Endometrial microvascular endothelial cells (primary cell): Measurements from ENCODE around the gene DAAM1. TPM values are rescaled to one million over a fixed set of nuclear protein-coding genes. Genes with fewer than 3 reads are reported as not detected.

Experiments used
- in situ Hi-C: cut with HindIII; loops from 2 replicates; pipeline ENCODE4 v1.10.0; 2017; ENCODE audit warnings: low sequenced_read_pairs, low pct_unique_long_range_greater_than_20kb; ENCODE audit errors: inconsistent ontology term
- total RNA-seq: library from RNA; depleted of rRNA; stranded (reverse); fragments of >200 nt; gene quantifications from one replicate; pipeline ENCODE4 v1.2.3, GENCODE V29; 2015; ENCODE audit errors: inconsistent ontology term

DAAM1 gene
- total RNA-seq, 1 donor from 2014 or later, result 16.2 TPM

DNA sequence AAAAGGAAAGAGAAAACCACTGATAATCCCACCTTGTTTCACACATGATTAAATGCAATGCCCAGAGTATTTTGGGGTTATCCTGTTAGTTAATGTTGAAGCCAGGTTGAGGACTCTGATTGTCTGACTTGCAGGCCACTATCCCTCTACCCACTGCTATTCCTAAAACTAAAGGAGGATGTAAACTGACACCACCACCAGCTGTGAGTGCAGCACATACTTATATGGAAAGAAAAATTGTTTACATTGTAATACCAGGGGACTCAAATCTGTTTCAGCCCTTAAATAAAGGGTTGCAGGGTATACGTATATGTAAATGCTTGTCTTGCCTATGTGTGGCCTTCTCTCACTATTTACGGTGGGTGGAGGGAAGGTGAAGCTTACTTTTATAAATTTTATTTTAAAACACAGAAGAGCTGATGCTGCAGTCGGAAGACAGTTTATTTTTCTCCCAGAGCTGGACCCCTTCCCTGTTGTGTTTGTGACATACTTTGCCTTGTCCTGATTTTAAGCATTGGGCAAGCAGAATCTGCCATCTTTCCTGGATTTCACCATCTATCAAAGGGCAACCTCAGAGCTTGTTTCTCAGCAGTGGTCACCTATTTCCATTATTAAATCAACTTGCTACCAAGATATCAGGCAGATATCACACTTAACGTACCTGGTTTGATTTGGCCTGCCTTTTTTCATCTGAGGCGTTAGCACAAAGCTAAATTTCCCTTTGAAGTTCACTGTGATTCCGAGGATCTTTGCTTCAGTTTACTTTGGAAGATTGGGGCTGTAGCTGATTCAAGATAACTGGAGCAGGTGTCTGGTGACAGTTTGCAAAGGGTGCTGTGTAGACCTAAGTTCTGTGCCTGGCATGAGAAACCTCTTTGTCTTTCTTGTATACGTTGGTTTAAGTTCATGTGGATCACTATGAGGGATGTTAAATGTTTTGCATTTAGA is 25.2 kb downstream of the DAAM1 start:
- in situ Hi-C loops, result no loop called here

DNA sequence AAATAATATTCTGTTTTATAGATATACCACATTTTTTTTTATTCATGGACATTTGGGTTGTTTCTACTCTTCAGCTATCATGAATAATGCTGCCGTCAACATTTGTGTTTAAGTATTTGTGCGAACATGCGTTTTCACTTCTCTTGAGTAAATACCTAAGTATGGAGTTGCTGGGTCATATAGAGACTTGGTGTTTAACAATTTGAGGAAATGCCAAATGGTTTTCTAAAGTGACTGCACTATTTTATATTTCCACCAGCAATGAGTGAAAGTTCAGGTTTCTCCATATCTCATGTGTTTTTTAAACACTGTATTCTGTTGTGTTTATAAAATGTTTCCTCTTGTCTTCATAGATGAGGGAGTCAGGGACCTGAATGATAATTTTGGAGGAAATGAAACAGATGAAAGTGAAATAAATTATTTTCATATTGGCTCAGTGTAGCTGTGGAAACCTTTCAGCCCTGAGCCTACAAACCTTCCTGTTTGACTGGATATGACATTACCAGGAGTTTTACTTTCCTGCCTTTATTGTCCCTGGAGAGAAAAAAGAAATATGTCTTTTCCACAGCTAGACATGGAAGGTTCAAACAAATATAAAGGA is 26.3 kb downstream of the DAAM1 start:
- in situ Hi-C loops, result no loop called here

DNA sequence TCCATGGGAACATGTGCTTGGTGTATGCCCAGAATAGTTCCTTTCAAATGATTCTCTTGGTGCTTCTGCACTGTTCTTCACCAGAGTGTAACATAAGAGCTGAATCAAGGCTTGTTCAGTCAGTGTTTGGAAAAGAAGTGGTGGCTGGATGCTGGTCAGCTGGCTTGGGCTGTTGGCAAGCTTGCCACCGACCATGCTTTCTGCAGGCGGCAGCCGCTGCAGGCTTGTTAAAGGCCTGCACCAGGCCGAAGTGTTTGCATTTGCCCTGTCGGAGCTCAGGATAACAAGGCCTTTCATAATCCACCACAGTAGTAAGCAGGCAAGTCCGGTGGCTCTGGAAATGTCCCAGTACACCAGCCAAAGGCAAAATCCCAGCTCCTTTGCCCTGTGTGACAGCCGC is 26.9 kb downstream of the DAAM1 start:
- in situ Hi-C loops, result no loop called here

DNA sequence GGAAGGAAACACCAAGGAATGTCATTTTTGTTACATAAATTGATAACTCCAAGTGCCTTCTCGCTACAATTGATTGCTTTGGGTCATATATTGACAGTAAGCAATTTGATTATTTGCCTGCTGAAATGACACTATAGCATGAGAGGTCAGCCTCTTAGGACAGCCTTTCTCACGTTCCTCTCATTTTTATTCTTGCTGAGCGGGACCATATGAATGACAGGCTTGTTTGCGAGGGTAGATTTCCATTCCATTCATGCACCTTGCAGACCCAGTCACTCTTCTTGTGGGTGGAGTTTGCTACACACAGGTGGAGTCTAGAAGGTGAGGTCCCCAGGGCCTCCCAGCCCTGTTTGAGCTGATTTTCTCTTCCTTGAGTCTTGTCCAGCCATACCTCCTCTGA is 27.3 kb downstream of the DAAM1 start:
- in situ Hi-C loops, result no loop called here

DNA sequence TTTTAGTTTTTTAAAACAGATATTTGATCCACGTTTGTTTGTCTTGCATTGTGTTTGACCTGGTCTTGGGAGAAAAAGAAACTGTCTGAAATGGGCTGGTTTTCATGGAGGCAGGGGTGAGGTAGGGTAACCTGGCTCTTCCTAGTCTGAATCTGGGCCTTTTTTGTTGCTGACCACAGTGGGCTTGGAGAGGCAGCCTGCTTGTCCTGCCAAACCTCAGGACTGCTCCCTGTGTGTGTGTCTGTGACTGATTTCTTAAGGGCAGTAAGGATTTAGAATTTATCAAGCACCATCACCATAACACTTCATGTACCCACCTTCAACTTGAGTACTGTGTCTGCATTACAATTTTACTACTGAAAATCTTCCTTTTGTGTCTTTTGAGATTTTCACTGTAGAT is 28.5 kb downstream of the DAAM1 start:
- in situ Hi-C loops, result no loop called here

DNA sequence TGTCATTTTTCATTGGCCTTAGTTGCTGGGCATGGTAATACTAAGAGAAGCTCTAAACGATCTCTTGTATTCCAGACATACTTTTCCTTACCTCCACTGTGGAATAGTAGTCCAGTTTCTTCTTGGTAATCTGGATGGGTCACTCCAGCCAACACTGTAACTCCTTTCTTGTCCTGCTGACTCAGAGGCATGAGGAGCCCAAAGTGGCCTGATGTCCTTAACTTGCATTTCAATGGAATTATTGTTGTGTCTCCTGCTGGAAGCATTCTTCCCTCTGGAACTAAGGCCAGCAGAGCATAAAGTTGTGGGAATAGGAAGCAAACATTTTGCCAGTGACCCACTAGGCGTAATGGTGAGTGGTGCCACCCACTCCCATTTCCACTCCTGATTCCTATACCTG is 33.1 kb downstream of the DAAM1 start:
- in situ Hi-C loops, result no loop called here

DNA sequence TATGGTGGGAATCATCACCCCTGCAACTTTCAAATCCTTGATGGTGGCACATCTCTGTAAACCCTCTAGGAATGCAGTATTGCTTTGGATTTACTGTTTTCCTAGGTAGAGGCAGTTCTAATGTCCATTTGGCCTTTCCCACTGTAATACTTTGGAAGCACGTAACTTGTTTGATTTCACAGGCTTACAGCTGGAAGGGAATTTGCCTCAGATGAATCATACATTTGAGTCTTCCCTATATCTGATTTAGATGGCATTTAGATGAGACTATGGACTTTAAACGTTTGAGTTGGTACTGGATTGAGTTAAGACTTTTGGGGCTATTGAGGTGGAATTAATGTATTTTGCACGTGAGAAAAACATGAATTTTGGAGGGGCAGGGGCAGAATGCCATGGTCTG is 35.9 kb downstream of the DAAM1 start:
- in situ Hi-C loops, result no loop called here

DNA sequence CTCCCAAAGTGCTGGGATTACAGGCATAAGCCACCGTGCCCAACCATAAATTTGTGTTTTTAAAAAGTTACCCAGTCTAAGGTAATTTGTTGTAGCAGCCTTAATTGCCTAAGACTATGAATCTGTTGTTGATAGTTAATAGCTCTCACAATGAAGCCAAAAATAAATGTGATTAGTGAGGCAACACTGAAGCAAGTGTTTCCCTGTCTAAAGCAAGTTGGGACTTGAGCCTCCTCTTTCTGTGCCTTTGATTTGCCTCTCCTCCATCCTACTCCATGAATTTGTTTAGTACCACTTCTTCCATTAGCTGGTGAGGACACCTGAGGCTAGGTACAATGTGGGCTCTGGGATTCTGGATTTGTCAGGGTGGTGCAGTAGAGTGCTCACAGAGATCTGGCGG is 36.8 kb downstream of the DAAM1 start:
- in situ Hi-C loops, result no loop called here

DNA sequence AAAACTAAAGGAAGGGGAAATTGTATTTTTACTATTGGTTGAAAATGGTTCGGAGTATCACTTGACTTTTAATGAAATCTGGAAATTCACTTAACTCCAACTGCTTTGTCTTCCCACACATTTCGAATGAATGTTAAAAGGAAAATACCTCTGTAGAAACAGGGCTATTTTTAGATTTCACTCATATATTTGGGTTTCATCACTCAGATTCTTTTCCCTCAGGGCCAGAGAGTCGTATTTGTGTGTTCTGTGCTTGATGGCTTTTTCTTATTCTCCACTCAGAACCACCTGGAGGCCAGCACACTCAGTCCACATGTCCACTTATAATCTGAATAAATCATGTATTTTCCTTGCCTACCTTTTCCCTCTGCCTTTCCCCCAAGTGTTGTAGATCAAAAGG is 40.0 kb downstream of the DAAM1 start:
- in situ Hi-C loops, result no loop called here

DNA sequence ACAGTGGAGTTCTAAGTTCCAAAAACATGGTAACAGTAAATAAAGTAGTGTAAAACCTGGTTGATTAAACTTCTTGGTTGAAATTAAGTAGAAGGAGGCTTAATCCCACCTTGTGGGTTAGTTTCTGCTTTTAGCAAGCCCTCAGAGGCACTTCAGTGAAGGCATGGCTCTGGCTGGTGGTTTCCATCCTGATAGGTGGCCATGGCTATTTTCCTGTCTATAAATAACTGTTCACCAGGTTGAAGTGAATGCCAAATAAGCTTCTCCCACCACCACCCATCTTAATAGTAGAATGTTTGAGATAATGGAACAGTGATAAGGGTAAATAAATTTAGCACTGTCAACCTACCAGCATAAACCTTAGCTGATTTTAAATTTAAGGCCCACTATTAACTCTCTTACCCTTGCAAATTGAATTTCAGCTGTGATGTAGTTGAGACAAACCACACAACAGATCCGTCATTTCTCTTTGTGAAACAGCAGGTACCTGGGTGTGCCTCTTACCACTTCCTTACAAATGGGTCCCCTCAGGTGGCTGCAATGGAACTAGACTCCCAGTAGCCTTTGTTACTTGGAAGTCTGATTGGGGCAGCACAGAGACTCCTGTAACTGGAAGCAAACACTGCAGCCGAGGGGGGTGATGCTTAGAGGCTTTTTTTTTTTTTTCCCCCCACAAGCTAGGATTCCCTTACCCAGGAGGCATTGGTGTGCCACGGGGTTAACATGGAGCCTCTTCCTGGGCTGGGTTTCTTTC is 41.4 kb downstream of the DAAM1 start:
- in situ Hi-C loops, result no loop called here

DNA sequence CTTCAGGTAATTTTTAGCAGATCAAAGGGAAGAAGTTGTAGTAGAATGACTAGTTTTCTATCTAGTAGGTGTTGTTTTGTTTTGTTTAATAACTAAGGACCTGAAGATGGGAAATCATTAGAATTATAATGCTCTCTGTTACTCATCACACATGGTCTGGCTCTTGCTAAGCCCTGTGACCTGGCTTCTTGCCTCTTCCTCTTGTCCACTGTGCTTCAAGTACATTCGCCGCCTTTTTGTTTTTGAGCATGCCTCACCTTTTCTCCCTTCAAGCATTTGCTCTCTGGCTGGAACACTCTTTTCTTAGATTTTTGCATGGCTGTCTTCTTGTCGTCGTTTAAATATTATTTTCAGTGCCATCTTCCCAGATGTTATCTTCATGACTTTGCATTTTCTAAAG is 47.7 kb downstream of the DAAM1 start:
- in situ Hi-C loops, result no loop called here

DNA sequence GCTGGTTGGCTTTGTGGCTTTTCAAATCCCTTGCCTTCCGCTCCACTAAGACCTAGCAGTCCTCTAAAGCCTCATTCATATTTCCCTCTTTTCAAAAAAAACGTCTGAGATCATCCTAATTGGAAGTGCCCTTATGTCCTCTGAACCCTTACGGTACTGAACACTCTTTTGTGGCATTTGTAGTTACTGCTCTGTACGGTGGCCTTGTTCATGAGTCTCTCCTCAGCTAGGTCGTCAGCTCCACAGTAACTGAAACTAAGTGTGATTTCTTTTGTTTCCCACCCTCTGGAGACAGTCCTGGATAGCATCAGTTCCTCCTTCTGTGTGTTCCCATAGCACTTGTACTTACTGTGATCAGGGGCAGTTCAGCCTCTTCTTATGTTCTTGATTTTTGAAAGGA is 49.7 kb downstream of the DAAM1 start:
- in situ Hi-C loops, result no loop called here

DNA sequence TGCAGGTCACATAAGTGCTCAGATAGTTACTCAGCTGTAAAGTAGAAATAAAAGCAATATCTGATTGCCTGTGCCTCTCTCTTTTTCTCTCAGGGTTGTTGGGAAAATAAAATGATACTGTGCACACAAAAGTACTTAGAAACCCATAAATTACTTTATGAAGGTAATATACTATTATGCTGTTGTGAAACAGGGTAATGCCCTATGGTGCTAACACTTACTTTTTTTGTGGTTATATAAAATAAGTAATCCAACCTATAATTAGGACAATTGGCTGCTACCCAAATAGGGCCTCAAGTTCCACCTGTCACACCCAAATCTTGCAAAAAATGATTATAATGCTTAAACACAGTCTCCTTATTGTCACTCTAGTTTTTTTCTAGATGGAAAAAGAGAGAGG is 50.6 kb downstream of the DAAM1 start:
- in situ Hi-C loops, result no loop called here

DNA sequence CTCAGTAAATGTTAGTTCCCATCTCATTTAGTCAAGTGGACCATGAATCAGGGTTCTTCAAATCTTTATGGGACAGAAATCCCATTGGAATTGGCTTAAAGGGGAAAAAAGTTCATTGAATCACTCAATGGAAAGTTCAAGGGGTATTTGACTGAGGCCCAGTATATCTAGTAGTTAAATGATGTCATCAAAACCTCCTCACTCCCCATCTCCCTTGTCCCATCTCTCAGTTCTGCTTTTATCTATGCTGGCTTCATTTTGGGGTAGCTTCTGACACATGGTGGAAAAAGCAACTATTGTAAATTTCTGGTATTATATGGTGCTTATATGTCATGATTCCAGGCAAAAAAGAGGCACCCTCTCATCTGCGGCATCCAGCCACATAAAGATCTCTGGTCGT is 51.9 kb downstream of the DAAM1 start:
- in situ Hi-C loops, result no loop called here

DNA sequence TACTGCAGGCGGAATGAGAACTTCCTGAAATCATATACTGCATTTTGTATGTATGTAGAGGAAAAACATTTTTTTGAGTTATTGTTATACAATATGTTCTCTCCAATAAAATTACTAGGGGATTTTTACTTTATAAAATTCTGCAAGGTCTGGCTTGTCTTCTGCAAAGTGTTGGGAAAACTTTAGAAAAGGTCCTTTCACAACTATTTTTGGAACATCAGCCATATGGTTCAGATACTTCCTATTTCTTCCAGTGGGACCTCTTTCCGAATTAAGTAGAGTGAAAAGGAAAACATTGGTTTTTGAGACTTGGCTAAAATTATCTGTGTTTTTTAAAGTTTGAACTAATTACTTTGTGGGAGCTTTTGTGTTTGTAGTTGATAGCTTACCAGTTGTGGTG is 52.7 kb downstream of the DAAM1 start:
- in situ Hi-C loops, result no loop called here

DNA sequence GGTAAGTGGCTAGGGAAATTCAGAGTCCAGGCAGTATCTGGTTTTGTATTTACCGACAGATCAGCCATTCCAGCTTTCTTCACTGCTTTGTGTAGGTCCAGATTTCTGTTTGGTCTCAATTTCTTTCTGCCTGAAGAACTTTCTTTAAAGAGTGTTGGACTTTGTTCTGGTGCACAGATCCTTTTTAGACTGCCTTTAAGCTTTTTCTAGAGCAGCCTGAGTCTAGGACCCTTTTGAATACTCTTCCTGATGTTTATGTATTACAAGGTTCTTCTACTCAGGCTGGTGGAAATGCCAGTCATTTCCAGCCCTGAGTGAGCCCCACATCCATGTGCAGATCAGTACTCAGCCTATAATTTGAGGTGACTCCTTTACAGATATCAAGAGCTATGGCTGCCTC is 54.7 kb downstream of the DAAM1 start:
- in situ Hi-C loops, result no loop called here

DNA sequence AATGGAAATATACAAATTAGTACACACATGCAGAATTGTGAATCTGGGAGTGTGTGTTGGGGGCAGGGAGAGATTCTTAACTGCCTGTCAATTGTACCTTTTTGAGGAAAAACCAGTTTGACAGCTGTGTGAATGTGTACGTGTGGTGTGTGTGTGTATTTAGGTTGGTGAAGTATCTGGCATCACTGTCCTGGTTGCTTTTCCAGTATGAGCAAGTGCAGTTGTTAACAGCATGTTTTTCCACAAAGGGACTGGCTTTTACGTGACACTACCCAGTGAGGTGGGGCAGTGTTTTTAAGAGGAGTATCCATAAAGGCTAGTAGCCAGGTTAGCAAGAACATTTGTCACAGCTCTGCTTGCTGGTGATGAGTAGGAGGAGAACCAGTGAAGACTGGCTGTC is 56.1 kb downstream of the DAAM1 start:
- in situ Hi-C loops, result no loop called here

DNA sequence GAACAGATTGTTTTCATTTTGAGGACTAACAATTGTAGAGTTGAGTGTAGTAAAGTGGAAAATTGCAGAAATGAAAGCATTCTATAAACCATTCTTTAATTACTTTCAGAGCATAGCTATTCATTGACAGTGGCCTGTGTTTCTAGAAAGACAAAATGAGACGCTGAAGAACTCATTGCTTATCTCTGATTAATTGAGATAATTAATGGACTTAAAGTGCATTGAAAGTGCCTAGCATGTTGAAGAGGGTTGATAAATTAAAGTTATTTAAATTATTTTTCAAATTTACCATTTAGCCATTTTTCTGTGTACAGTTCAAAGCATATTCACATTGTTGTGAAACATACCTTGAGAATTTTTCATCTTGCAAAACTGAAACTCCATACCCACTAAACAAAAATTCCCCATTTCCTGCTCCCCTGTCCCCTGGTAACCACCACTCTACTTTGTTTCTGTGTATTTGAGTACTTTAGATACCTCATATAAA is 57.4 kb downstream of the DAAM1 start:
- in situ Hi-C loops, result no loop called here

DNA sequence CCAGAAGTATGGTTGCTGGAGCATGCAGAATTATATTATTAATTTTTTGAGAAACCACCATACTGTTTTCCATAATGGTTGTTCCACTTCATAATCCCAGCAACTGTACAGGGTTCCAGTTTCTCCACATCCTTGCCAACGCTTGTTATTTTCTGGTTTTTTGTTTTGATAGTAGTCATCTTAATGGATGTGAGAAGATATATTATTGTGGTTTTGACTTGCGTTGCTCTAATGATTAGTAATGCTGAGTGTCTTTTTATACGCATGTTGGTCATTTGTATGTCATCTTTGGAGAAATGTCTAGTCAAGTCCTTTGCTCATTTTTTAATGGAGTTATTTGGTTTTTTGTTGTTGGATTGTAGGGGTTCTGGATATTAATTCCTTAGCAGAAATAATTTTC is 58.1 kb downstream of the DAAM1 start:
- in situ Hi-C loops, result no loop called here
